HEK293 (cell line): Measurements from ENCODE around the gene DNAJB14.

Source experiments
- ATF2 ChIP-seq: fragments of 450-650 bp; formaldehyde crosslinking; IDR thresholded peaks from 2 replicates; pipeline ENCODE4 v1.5.1; 2016; ENCODE audit warnings: missing biosample characterization, missing genetic modification characterization, low read depth
- CTCF ChIP-seq: fragments of 450-650 bp; formaldehyde crosslinking; IDR thresholded peaks from 2 replicates; pipeline ENCODE4 v1.5.1; 2016; ENCODE audit warnings: missing biosample characterization, missing genetic modification characterization
- EGR2 ChIP-seq: fragments of 450-650 bp; formaldehyde crosslinking; IDR thresholded peaks from 2 replicates; pipeline ENCODE4 v1.5.1; 2016; ENCODE audit warnings: low read depth, missing biosample characterization, missing genetic modification characterization
- GLI4 ChIP-seq: fragments of 450-650 bp; formaldehyde crosslinking; IDR thresholded peaks from 2 replicates; pipeline ENCODE4 v1.5.1; 2016; ENCODE audit warnings: missing biosample characterization, missing genetic modification characterization
- HOXA7 ChIP-seq: sonication (generic); formaldehyde crosslinking; IDR thresholded peaks from 2 replicates; pipeline ENCODE4 v1.8.1; 2022; ENCODE audit warnings: missing genetic modification reagents, borderline replicate concordance
- KLF1 ChIP-seq: fragments of 450-650 bp; formaldehyde crosslinking; IDR thresholded peaks from 2 replicates; pipeline ENCODE4 v1.5.1; 2016; ENCODE audit warnings: missing biosample characterization, missing genetic modification characterization
- MEIS1 ChIP-seq: sonication (generic); formaldehyde crosslinking; IDR thresholded peaks from 2 replicates; pipeline ENCODE4 v1.8.1; 2022; ENCODE audit warnings: missing genetic modification reagents, mild to moderate bottlenecking, borderline replicate concordance
- MZF1 ChIP-seq: fragments of 450-650 bp; formaldehyde crosslinking; IDR thresholded peaks from 2 replicates; pipeline ENCODE4 v1.5.1; 2017; ENCODE audit warnings: missing biosample characterization, missing genetic modification characterization, borderline replicate concordance
- REPIN1 ChIP-seq: fragments of 450-650 bp; formaldehyde crosslinking; IDR thresholded peaks from 2 replicates; pipeline ENCODE4 v1.5.1; 2017; ENCODE audit warnings: missing biosample characterization, missing genetic modification characterization, low read depth
- SCRT1 ChIP-seq: fragments of 450-650 bp; formaldehyde crosslinking; IDR thresholded peaks from 2 replicates; pipeline ENCODE4 v1.5.1; 2016; ENCODE audit warnings: missing biosample characterization, missing genetic modification characterization, borderline replicate concordance
- SP2 ChIP-seq: fragments of 450-650 bp; formaldehyde crosslinking; IDR thresholded peaks from 2 replicates; pipeline ENCODE4 v1.5.1; 2016; ENCODE audit warnings: missing biosample characterization, missing genetic modification characterization
- YY1 ChIP-seq: fragments of 450-650 bp; formaldehyde crosslinking; IDR thresholded peaks from 2 replicates; pipeline ENCODE4 v1.5.1; 2018; ENCODE audit warnings: missing biosample characterization, missing genetic modification characterization
- YY2 ChIP-seq: fragments of 450-650 bp; formaldehyde crosslinking; IDR thresholded peaks from 2 replicates; pipeline ENCODE4 v1.5.1; 2016; ENCODE audit warnings: missing biosample characterization, missing genetic modification characterization
- ZBTB1 ChIP-seq: fragments of 450-650 bp; formaldehyde crosslinking; IDR thresholded peaks from 2 replicates; pipeline ENCODE4 v1.5.1; 2016; ENCODE audit warnings: missing biosample characterization, missing genetic modification characterization
- ZBTB48 ChIP-seq: fragments of 450-650 bp; formaldehyde crosslinking; IDR thresholded peaks from 2 replicates; pipeline ENCODE4 v1.5.1; 2016; ENCODE audit warnings: missing biosample characterization, missing genetic modification characterization
- ZFHX2 ChIP-seq: fragments of 450-650 bp; formaldehyde crosslinking; conservative IDR thresholded peaks from 2 replicates; pipeline ENCODE4 v1.5.1; 2016; ENCODE audit warnings: missing biosample characterization, missing genetic modification characterization
- ZNF10 ChIP-seq: fragments of 450-650 bp; formaldehyde crosslinking; IDR thresholded peaks from 2 replicates; pipeline ENCODE4 v1.5.1; 2017; ENCODE audit warnings: missing biosample characterization, missing genetic modification characterization
- ZNF146 ChIP-seq: fragments of 450-650 bp; formaldehyde crosslinking; IDR thresholded peaks from 2 replicates; pipeline ENCODE4 v1.5.1; 2016; ENCODE audit warnings: missing biosample characterization, missing genetic modification characterization
- ZNF155 ChIP-seq: fragments of 450-650 bp; formaldehyde crosslinking; IDR thresholded peaks from 2 replicates; pipeline ENCODE4 v1.5.1; 2016; ENCODE audit warnings: missing biosample characterization, missing genetic modification characterization
- ZNF19 ChIP-seq: fragments of 450-650 bp; formaldehyde crosslinking; IDR thresholded peaks from 2 replicates; pipeline ENCODE4; 2016; ENCODE audit warnings: missing biosample characterization, missing genetic modification characterization, low read depth
- ZNF214 ChIP-seq: fragments of 450-650 bp; formaldehyde crosslinking; IDR thresholded peaks from 2 replicates; pipeline ENCODE4 v1.5.1; 2017; ENCODE audit warnings: missing biosample characterization, mild to moderate bottlenecking, missing genetic modification characterization, borderline replicate concordance
- ZNF221 ChIP-seq: fragments of 450-650 bp; formaldehyde crosslinking; IDR thresholded peaks from 2 replicates; pipeline ENCODE4 v1.5.1; 2017; ENCODE audit warnings: missing biosample characterization, missing genetic modification characterization, borderline replicate concordance
- ZNF266 ChIP-seq: fragments of 450-650 bp; formaldehyde crosslinking; IDR thresholded peaks from 2 replicates; pipeline ENCODE4 v1.5.1; 2016; ENCODE audit warnings: missing biosample characterization, missing genetic modification characterization, low read depth
- ZNF335 ChIP-seq: fragments of 450-650 bp; formaldehyde crosslinking; conservative IDR thresholded peaks from 2 replicates; pipeline ENCODE4 v1.5.1; 2016; ENCODE audit warnings: missing biosample characterization, missing genetic modification characterization
- ZNF366 ChIP-seq: fragments of 450-650 bp; formaldehyde crosslinking; conservative IDR thresholded peaks from 2 replicates; pipeline ENCODE4 v1.5.1; 2016; ENCODE audit warnings: missing biosample characterization, missing genetic modification characterization
- ZNF521 ChIP-seq: fragments of 450-650 bp; formaldehyde crosslinking; IDR thresholded peaks from 2 replicates; pipeline ENCODE4 v1.5.1; 2017; ENCODE audit warnings: missing biosample characterization, mild to moderate bottlenecking, missing genetic modification characterization
- ZNF571 ChIP-seq: fragments of 450-650 bp; formaldehyde crosslinking; IDR thresholded peaks from 2 replicates; pipeline ENCODE4 v1.5.0; 2017; ENCODE audit warnings: missing biosample characterization, missing genetic modification characterization
- ZNF610 ChIP-seq: fragments of 450-650 bp; formaldehyde crosslinking; IDR thresholded peaks from 2 replicates; pipeline ENCODE4 v1.5.1; 2016; ENCODE audit warnings: missing biosample characterization, missing genetic modification characterization, borderline replicate concordance
- ZNF623 ChIP-seq: fragments of 450-650 bp; formaldehyde crosslinking; IDR thresholded peaks from 2 replicates; pipeline ENCODE4 v1.5.1; 2016; ENCODE audit warnings: missing biosample characterization, missing genetic modification characterization
- ZNF639 ChIP-seq: fragments of 450-650 bp; formaldehyde crosslinking; IDR thresholded peaks from 2 replicates; pipeline ENCODE4 v1.5.1; 2016; ENCODE audit warnings: missing biosample characterization, missing genetic modification characterization
- ZNF692 ChIP-seq: fragments of 450-650 bp; formaldehyde crosslinking; IDR thresholded peaks from 2 replicates; pipeline ENCODE4 v1.5.1; 2016; ENCODE audit warnings: missing biosample characterization, missing genetic modification characterization
- TF ChIP-seq, protein P1 (sequence below): fragments of 450-650 bp; formaldehyde crosslinking; IDR thresholded peaks from 2 replicates; pipeline ENCODE4; 2016; ENCODE audit warnings: missing biosample characterization, missing genetic modification characterization

Gene DNAJB14

DNA sequence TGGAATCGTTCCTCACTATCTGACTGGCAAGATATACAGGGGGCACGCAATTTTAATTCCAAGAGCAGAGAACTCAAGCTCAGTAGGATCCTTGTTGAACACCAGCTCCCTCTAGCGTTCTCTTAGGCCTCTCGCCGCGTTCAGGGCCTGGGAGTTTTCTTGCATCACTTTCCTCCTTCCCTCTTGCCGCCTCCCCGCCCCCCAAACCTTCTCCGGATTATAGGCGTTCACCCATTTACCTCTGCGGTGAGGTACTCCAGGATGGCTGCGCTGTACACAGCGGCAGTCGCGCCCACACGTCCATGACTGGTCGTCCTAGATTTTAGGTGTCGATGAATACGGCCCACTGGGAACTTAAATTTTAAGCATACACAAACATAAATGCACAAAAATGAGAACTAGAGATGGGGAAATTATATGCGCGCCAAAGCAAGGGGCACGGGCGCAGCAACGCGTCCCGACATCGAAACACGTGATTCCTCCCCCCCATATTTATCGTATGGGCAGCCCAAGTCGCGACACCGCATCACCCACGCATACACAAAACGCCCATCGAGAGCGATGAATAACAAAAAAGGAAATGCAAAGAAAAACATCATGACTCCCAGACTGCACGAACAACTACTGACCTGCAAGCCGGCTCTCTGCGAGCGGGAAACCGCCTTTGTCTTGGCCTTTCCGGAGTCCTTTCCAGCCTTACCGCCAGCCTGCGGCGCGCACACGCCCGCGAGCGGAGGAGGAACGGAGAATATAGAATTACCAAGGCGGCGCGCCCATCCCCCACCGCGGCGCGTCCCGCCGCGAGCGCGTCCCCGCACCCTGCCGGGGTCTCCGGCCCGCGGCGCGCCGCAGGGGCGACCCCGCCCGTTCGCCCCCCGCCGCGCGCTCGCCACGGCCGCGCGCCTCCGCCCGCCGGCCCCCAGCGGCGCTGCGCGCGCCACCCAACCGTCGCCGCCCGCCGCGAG, 2.9 kb upstream of the DNAJB14 start (continued):
- TF ChIP-seq ZNF623 (tag by site-specific recombination) (peak; percentile 12; the same call in 1 of the 2 replicates), SP2 (tag by site-specific recombination) (peak; percentile 64), ZNF521 (tag by site-specific recombination) (no peak), MEIS1 (CRISPR knock-in tag) (no peak), ZNF266 (tag by site-specific recombination) (no peak), ZNF335 (tag by site-specific recombination) (peak; percentile 75), YY1 (0 out of 2 replicates have a peak, but pooled peaks have one; percentile 23), ZNF214 (tag by site-specific recombination) (no peak), ZNF610 (no peak), SCRT1 (tag by site-specific recombination) (no peak), ZBTB1 (tag by site-specific recombination) (no peak), ZBTB48 (no peak), ZNF10 (tag by site-specific recombination) (peak; percentile 85), REPIN1 (no peak), KLF1 (tag by site-specific recombination) (0 out of 2 replicates have a peak, but pooled peaks have one; percentile 20), YY2 (tag by site-specific recombination) (0 out of 2 replicates have a peak, but pooled peaks have one; percentile 36), ZNF146 (tag by site-specific recombination) (no peak), CTCF (tag by site-specific recombination) (peak; percentile 62), ZNF571 (tag by site-specific recombination) (no peak), ZNF221 (tag by site-specific recombination) (no peak), ZFHX2 (peak; percentile 75), ATF2 (tag by site-specific recombination) (no peak), ZNF155 (tag by site-specific recombination) (no peak), ZNF366 (tag by site-specific recombination) (peak; percentile 86), GLI4 (tag by site-specific recombination) (no peak), ZNF692 (tag by site-specific recombination) (0 out of 2 replicates have a peak, but pooled peaks have one; percentile 33), ZNF19 (no peak), HOXA7 (CRISPR knock-in tag) (no peak), EGR2 (tag by site-specific recombination) (peak; percentile 50; the same call in 1 of the 2 replicates), ZNF639 (tag by site-specific recombination) (no peak), MZF1 (tag by site-specific recombination) (no peak)
- TF ChIP-seq, protein P1, sequence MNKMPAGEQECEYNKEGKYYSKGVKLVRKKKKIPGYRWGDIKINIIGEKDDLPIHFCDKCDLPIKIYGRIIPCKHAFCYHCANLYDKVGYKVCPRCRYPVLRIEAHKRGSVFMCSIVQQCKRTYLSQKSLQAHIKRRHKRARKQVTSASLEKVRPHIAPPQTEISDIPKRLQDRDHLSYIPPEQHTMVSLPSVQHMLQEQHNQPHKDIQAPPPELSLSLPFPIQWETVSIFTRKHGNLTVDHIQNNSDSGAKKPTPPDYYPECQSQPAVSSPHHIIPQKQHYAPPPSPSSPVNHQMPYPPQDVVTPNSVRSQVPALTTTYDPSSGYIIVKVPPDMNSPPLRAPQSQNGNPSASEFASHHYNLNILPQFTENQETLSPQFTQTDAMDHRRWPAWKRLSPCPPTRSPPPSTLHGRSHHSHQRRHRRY (tag by site-specific recombination): 0 out of 2 replicates have a peak, but pooled peaks have one; percentile 79
